Testis (tissue), 2 donors: ENCODE results near the gene RPL32.

Source experiments
- CTCF ChIP-seq, 3 experiments: fragments of 450-650 bp in 2 of 3; fragments of 200-600 bp in 1 of 3; sonication (generic) in 1 of 3; IDR thresholded peaks; one replicate each; pipeline ENCODE4 v1.5.1; 2016 to 2019; ENCODE audit warnings: antibody characterized with exemption in 3 of 3, mild to moderate bottlenecking in 2 of 3, moderate library complexity in 1 of 3
- POLR2A ChIP-seq: fragments of 450-650 bp; IDR thresholded peaks from one replicate; pipeline ENCODE4 v1.6.1; 2017; ENCODE audit warnings: antibody characterized with exemption, mild to moderate bottlenecking, moderate library complexity

GRCh38 chr3:12869035-12869621 is 27.8 kb upstream of the RPL32 start:
- TF ChIP-seq CTCF (IDR thresholded peaks at IDR 0.05) (no peak), POLR2A (no peak)
